CD4-positive, alpha-beta T cell treated with Interleukin-6 at 100 ng/mL for 8 hours (primary cell): ENCODE results near the gene UCN.
"Not testable (repeated sequence)": the region's sequence is repeated elsewhere in the genome, so short reads cannot be mapped to it uniquely, and the experiment has no call there.

Experiments
- DNase-seq: peaks from one replicate; pipeline ENCODE4 v3.0.0-alpha.2; 2020; ENCODE audit warnings: mixed read lengths, low spot score

UCN gene, protein sequence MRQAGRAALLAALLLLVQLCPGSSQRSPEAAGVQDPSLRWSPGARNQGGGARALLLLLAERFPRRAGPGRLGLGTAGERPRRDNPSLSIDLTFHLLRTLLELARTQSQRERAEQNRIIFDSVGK

DNA sequence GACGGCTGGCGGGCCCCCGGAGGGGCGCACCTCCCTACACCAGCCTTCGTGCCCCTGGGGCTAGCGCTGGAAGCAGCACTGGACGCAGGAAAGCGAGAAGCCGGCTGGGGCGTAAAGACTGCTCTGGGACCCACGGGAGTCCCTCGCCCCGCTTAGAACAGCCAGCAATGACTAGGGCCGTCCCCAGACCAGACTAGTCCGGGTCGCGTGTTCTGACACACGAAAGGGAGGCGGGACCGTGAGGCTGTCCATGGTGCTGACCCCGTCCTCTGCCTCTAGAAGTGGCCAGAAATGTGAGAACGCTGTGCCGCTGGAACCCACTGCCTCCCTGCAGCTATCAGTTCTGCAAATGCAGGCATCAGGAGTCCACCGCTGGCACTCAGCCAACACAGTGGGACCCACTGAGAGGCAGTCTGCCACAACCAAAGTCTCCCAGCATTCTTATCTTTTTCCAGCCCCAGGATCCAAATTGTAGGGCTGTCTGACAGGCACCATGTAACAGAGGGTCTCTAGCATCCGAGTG is at the start of gene UCN:
TSS of gene UCN (minus strand) at position 87 of the 523 bp plus-strand sequence. CDS start 550 bp downstream, outside the sequence.
- DNase-seq = no peak

DNA sequence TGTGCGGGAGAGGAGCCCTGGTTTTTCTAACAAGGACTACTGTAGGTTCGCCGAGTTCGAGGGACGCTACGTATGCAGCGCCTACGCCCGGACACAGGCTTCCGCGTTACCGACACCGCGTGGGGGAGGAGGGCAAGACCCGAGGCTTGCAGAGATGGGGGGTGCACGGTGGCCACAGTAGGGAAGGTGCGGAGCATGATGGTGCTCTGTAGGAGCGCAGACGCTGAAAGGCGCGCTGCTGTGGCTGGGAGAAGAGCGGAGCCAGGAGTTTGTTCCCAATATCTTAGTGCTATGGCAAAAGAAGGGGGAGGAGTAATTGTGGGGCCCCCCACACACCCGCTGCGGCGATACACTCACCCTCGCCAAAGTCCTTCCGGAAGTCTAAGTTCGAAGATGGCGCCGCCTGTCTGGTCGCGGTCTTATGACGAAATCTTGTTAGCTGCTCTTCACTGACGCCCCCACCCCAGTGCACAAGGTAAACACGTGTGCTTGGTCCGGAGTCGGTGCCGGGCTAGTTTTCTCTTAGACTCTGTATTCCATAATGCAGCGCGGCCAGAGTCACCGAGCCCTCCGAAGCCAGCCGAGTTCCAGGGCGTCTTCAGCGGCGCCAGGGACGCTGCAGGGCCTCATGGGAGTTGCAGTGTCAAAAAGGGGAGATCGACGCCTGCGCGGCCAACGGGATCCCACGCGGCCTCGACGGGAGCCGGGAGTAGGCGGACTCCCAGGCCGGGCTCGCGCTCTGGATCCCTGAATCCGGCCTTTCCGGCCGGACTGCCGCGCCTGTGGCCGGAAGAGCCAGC is 48.3 kb upstream of the UCN start, which contains the start of gene GTF3C2:
TSS of gene GTF3C2 (minus strand) at position 383 of the 800 bp plus-strand sequence. CDS start 13,210 bp downstream, outside the sequence.
- DNase-seq = peak; percentile 89

DNA sequence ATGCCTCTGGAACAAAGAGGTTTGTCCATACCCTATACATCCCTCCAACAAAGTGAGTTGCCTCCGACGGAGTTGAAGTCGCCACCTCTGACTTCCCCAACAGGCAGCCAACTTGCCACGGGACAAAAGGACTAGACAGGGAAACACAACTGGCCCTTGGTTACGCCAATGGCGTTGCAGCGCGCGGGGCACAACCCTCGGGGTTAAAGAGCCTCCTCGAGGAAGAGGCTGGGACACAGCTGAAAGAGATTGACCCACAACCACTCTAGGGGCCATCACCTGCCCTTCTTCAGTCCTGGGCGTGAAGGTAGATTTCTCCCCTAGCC is 47.8 kb upstream of the UCN start:
- DNase-seq = peak; percentile 23

DNA sequence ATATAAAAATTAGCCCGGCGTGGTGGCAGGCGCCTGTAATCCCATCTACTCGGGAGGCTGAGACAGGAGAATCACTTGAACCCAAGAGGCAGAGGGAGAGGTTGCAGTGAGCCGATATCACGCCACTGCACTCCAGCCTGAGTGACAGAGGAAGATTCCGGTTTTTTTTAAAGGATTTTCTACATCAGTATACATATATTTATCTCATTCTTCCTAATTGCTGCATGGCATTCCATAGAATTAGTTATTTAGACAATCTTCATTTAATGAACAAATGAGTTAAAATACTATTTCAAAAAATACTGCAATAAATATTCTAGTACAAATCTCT is 46.3 kb upstream of the UCN start:
- no peak for DNase-seq

DNA sequence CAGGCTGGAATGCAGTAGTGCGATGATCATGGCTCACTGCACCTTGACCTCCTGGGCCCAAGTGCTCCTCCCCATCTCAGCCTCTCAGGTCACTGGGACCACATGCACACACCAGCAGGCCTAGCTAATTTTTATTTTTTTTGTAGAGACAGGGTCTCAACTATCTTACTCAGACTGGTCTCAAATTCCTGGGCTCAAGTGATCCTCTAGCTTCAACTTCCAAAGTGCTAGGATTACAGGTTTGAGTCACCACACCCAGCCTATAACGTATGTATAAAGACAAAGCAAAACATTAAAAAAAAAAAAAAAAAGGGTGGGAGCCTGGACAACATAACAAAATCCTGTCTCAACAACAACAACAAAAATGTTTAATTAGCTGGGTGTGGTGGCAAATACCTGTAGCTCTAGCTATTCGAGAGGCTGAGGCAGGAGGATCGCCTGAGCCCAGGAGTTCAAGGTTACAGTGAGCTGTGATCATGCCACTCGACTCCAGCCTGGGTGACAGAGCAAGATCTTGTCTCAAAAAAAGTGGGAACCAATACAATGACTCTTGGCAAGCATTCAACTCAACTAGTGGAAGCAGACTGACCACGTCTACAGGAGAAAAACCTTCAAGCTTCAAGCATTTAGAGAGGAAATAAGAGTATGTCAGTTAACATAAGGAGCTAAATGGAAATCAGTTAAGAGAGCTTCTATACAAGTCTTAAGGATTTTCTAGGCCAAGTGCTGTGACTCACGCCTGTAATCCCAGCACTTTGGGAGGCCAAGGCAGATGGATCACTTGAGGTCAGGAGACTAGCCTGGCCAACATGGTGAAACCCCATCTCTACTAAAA is 45.7 kb upstream of the UCN start:
- DNase-seq = no peak

DNA sequence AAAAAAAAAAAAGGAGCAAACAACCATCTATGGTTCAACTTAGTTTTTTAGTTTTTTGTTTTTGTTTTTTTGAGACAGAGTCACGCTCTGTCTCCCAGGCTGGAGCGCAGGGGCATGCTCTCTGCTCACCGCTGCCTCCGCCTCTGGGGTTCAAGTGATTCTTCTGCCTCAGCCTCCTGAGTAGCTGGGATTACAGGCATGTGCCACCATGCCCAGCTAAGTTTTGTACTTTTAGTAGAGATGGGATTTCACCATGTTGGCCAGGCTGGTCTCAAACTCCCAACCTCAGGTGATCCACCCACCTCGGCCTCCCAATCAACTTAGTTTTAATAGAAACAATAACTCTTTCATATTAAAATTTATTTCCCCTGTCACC is 45.1 kb upstream of the UCN start:
- not testable (repeated sequence) for DNase-seq

DNA sequence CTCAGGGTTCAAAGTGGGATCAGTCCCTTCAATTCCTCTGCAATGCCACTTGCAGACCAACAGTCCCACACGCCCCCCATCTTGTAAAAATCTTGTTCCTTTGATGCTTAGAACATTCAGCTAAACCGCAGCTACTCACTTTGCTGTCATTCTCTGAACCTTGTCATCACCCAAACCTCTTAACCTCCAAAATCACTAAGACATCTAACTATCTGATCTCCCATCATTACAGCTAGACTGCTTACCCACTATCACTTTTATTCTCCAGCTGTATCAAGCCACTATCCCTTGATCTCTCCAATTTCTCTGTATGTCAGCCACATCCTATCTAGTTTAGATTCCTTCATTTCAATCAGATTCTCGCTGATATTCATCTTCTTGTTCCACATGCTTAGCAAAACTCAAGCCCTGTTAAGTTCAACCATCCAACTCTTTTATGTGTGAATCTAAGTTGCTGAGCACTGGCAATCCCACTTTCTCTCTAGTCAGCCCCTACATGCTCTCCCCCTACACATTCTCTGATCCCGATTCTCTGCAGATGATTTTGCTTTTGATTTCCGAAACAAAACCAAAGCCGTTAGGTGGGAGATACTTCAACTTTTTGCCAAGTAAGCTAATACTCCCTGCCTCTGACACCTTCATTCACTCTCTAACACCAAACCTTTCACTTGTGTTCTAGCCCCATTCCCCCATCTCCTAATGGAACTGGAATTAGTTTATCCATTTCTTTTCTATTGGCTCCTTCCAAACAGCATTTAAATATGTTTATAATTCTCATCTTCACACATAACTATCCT is 43.8 kb upstream of the UCN start:
- no peak for DNase-seq

DNA sequence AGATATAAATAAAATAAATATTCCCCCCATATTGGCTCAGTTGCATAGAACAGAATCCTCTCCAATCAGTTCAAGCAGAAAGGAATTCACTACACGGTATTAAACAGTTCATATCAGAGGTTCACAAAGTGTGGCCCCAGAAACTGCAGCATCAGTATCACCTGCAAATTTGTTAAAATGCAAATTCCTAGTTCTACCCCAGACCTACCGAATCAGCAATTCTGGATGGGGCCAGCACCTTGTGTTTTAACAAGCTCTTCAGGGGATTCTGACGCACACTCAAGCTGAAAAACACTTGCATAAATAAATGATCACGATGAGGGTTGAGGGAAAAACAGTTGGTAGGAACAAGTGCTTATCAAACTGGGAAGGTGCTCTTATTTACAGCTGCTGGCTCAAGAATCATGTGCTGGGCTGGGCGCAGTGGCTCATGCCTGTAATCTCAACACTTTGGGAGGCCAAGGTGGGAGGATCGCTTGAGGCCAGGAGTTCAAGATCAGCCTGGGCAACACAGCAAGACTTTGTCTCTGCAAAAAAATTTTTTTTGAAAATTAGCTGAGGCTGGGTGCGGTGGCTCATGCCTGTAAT is 42.0 kb upstream of the UCN start:
- DNase-seq = no peak

DNA sequence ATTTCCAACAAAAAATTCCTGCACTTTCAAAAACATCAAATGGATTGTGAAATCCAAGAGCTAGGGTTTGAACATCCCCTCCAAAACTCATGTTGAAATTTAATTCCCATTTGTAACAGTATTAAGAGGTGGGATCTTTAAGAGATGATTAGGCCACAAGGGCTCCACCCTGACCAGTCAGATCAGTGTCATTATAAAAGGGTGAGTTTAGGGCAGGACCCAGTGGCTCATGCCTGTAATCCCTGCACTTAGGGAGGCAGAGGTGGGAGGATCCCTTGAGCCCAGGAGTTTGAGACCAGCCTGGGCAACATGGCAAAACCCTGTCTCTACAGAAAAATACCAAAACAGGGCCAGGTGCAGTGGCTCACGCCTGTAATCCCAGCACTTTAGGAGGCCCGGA is 39.4 kb upstream of the UCN start:
- no peak for DNase-seq

DNA sequence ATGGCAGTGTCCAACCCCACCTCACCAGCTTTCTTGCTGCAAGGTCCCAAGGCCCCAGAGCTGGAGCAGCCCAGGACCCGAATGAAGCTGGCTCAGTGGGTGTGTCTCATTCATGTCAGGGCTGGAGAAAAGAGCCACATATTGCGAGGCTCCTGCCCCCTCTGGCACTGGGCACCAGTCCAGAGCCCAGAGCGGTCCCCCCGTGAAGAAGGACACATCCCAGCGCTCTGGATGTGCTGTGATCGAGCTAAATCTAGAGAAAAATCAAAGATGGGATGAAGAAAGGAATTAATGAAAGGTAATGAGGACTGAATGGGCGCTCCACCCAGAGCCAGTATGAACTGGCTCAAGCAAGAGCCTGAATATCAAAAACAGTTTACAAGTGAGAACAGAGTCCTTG is 27.9 kb upstream of the UCN start:
- DNase-seq = no peak

DNA sequence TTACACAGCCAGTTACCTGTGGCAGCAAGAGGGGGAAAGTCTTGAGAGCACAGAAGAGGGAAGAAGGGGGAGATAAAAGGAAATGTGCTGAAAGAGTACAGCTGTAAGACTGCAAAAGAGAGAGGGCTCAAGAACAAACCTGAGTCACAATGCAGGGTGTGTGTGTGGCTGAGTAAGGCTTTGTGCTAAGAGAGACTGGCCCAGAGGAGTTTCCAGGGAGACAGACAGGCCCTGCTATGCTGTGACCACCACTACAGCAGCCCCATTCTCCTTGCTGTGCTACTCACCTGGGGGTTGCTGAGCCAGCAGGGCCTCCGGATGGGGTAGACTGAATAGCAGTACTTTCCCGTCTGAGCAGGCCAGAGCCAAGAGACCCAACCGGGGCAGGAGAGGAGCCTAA is 27.1 kb upstream of the UCN start:
- DNase-seq = no peak

DNA sequence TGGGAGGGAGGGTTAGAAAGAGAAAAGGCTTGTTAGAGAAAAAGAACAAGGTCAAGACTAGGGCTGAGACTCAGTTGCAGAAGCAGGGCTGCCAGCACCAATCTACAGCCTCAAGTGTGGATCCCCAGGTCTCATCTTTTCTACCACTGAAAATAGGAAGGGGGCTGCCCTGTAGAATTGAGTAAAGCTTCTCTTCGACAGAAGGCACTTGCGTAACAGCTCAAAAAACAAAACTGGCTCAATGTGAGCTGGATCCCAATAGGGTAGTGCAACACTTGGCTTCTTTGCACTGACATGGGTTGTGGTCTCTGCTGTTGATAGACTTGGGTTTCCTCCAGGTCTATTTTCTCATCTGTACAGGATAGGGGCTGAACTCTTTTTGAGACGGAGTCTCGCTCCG is 16.5 kb upstream of the UCN start:
- DNase-seq = no peak

DNA sequence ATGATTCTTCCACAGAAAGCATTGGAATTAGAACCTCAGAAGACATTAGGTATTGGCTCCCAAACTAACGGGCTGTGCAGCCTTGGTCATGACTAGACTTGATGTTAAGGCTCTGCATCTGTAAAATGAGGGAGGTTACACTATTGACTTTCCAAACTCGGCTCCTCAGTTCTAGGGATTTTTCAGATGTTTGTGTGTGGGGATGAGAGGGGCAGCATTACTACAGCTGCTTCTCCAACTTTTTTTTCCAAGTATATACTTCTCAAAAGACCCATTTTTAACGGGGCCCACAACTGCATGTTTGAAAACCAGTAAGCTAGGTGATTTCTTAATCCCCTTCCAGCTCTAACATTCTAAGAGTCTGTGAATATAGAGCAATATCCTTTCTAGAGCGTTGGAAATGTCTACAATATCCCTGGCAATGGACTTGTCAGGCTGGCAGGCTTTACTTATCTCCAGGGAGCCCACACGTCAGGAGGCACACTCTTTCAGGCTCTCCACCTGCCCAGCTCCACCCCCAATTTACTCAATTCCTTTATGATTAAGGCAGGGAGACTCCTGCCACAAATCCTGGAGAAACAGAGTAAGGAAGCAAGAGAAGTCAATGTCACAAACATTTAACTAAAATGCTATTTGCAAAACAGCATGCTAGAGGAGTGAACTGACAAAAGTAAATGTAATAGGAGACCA is 15.5 kb upstream of the UCN start:
- no peak for DNase-seq

DNA sequence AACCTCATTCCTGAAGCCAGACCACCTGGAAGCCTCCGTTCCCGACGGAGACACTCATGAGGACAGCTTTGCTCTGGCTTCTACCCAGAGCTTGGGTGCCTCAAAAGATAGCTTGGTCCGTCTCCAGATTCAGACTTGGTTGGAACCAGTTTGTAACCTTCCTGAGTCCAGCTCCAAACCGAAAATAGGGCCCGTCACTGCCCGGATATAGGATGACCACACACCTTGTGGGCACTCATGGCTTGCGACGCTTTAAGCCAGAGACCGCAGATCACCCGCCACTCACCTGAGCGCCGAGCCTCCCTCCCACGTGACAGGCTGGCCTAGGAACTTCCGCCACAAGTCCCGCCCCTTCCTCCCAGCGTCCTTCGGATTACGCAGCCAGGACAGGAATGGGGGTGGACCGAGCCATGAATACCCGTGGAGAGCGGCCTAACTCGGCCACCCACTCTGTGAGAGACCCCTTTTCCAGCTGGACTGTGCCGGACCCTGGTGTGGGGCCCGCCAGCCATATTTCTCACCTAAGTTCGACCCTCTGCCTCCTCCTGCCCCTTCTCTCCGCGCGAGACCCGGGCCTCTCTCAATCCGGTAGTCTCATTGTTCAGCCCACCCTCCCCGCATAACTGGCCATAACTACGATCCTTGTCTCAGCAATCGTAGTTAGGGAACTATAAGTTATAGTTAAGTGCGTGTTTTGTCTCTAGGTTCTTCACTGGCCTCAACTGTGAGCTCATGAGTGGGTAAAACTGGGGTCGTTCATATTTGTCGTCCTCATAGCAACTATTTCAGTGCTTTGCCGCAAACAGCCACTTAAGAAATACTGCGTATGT is 14.7 kb upstream of the UCN start, which contains the start of gene MPV17:
TSS of gene MPV17 (minus strand) at position 332 of the 830 bp plus-strand sequence. CDS start 580 bp downstream, outside the sequence.
- DNase-seq = peak; percentile 84

DNA sequence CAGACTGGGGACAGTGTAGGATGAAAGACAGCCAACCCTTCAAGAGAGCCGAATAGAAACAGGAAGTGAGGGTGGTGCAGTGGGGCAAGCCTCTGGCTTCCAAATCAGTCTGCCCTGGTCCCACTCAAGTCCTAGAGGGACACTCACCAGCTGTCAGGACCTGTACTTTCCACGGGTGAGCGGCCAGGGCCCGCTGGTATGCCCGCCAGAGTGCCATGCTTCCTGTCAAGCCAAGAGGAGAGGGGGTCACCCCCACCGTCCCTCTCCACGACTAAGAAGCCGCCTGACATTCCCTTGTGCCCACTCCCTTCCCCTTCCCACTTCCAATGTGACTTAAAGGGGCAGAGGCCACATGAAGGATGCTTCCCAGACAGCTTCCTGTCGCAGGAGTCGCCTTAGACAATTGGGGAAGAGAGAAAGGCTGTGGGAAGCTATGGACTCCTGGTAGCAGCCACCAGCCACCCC is 14.1 kb upstream of the UCN start:
- no peak for DNase-seq

DNA sequence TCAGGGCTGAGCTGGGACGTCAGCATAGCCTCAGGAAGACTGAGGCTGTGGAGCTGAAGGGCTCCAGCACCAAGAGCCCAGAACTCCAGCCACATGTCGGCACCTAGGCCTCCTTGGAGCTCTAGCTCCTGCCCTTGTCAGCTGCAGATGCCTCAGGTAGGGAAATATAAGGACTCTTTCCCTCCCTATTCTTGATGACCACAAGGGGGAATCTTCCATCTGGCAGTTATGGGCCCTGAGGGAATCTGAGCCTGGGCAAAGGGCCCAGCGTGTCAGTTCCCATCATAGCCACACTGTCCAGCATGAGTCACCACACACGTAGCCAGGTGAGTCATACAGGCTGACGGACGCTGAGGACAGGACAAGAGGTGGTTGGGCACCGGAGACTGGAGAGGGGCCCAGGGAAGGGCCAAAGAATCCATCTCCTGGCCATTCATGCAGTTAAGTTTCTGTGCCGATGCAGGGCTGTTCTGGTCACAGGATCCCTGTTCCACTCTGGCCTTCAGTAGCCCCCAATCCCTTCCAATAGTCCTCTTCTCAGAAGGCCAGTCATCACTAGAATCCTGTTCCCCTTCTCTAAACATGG is 12.8 kb upstream of the UCN start:
- DNase-seq = no peak

DNA sequence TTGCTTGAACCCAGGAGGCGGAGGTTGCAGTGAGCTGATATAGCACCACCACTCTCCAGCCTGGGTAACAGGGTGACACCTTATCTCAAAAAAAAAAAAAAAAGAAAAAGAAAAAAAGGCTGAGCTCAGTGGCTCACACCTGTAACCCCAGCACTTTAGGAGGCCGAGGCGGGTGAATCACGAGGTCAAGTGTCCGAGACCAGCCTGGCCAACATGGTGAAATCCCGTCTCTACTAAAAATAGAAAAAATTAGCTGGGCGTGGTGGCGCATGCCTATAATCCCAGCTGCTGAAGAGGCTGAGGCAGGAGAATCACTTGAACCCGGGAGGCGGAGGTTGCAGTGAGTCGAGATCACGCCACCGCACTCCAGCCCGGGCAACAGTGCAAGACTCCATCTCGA is 11.6 kb upstream of the UCN start:
- DNase-seq = not testable (repeated sequence)

DNA sequence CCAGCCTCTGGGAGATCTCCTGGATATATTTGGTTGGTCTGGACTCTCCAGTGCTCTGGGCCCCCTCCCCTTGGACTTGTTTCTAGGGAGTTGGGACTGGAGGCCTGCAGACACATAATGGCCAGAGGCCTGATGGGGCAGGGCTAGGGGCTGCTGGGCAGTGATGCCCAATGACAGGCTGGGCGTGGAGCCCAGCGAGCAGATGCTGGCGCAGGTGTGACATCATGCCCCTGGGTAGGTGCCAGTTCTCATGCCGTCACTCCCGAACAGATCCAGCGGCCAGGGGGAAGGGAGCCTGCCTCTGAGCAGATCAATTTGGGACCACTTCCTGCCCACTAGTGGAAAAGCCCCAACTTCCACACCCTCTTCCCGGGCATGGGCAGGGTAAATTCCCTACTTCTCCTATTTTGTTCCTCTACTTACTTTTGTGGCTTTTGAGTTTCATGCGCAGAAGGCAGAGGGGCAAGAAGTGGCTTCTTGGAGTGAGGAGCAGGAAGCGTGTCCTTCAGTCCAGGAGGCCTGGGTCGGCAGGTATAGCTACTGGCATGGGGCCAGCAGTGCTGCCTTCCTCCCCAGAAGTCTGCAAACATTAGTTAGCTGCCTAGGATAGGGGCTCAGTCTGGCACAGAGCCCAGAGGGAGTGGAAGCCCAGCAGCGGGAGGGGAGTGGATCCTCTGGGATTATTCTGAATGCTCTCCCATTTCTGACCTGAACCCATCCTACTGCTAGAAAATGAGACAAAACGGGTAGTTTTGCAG is 8.6 kb upstream of the UCN start:
- DNase-seq = no peak

DNA sequence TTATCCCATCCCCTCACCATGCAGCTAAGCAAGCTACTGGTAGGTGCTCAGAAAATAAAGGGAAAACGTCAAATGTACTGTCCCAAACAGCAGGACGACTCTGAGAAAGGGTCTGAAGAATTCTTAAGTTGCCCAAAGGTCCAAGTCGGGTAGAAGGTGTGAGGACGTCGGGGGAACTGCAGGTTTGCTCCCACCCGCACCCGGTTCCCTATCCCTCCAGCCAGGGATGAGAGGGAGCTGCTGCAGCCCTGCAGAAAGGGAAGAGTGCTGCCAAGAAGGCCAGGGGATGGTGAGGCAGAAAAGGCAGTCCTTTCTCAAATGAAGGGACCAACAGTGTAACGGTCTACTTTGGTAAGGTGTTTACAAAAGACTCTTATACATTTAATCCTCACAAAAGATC is 6.9 kb upstream of the UCN start:
- DNase-seq = no peak
